ENCODE results near the gene SOX12.
"Not testable (repeated sequence)": the region's sequence is repeated elsewhere in the genome, so short reads cannot be mapped to it uniquely, and the experiment has no call there.

The SOX12 gene

GRCh38 chr20:376750-377149 lies 51.4 kb downstream of the SOX12 start:
- Histone ChIP-seq H2BK12ac (ENCODE audit: low read length in 2 of 2) (no peak overlapping the region), H3K4me1 (ENCODE audit: control insufficient read depth, insufficient read depth, low read depth, low read length) (peaks cover 21% of the 10 kb centered on the region), H3K79me1 (replicated peaks; ENCODE audit: low read length, poor library complexity, severe bottlenecking) (peaks cover 4% of the 10 kb centered on the region), H3K4me3 (ENCODE audit: insufficient read depth in 1 of 2, low read depth in 1 of 2, low read length in 2 of 2) (no peak overlapping the region), H4K91ac (ENCODE audit: low read length) (no peak overlapping the region), H2AFZ (ENCODE audit: low read depth, low read length) (no peak overlapping the region), H4K8ac (ENCODE audit: low read length) (no peak overlapping the region), H2BK15ac (ENCODE audit: low read depth, poor library complexity, severe bottlenecking) (no peak overlapping the region), H3K18ac (ENCODE audit: low read depth in 1 of 2, low read length in 2 of 2) (no peak overlapping the region), H3K14ac (ENCODE audit: low read length in 2 of 2) (no peak overlapping the region), H3K36me3 (ENCODE audit: control insufficient read depth in 1 of 2, insufficient read depth in 2 of 2, low read depth in 1 of 2, low read length in 2 of 2) (no peaks in the 10 kb centered on the region), H3K27me3 (ENCODE audit: control insufficient read depth in 1 of 2, insufficient read depth in 1 of 2, low read length in 2 of 2) (no peaks in the 10 kb centered on the region), H2BK5ac (ENCODE audit: low read depth, low read length, poor library complexity, severe bottlenecking) (no peak overlapping the region), H2BK120ac (ENCODE audit: low read depth, low read length) (no peak overlapping the region), H3K23ac (ENCODE audit: low read length in 2 of 2) (no peak overlapping the region), H3K9ac (ENCODE audit: low read length) (no peak overlapping the region), H3K27ac (ENCODE audit: low read length, poor library complexity, severe bottlenecking) (no peak overlapping the region), H3K4me2 (ENCODE audit: low read length, poor library complexity, severe bottlenecking) (no peak overlapping the region), H3K9me3 (ENCODE audit: control insufficient read depth, low read length) (no peaks in the 10 kb centered on the region), H3K4ac (ENCODE audit: low read depth in 1 of 2, low read length in 2 of 2) (no peak overlapping the region), H2AK5ac (ENCODE audit: low read length, severe bottlenecking) (no peak overlapping the region)
- DNase-seq = no peak
- 44% methylated on average over 2 of the region's 2 CpGs for WGBS

- H4K8ac ChIP-seq (ENCODE audit: low read length); H3K4me3 ChIP-seq (ENCODE audit: insufficient read depth in 1 of 2, low read depth in 1 of 2, low read length in 2 of 2); H3K18ac ChIP-seq (ENCODE audit: low read depth in 1 of 2, low read length in 2 of 2); H2BK5ac ChIP-seq (ENCODE audit: low read depth, low read length, poor library complexity, severe bottlenecking); H2BK12ac ChIP-seq (ENCODE audit: low read length in 2 of 2); H3K79me1 ChIP-seq (replicated peaks; ENCODE audit: low read length, poor library complexity, severe bottlenecking); H2AK5ac ChIP-seq (ENCODE audit: low read length, severe bottlenecking); H3K27ac ChIP-seq (ENCODE audit: low read length, poor library complexity, severe bottlenecking); H3K4me2 ChIP-seq (ENCODE audit: low read length, poor library complexity, severe bottlenecking); H2AFZ ChIP-seq (ENCODE audit: low read depth, low read length); H3K4ac ChIP-seq (ENCODE audit: low read depth in 1 of 2, low read length in 2 of 2); H2BK15ac ChIP-seq (ENCODE audit: low read depth, poor library complexity, severe bottlenecking); DNase-seq; H3K9ac ChIP-seq (ENCODE audit: low read length); H3K27me3 ChIP-seq (ENCODE audit: control insufficient read depth in 1 of 2, insufficient read depth in 1 of 2, low read length in 2 of 2); H3K14ac ChIP-seq (ENCODE audit: low read length in 2 of 2); H3K36me3 ChIP-seq (ENCODE audit: control insufficient read depth in 1 of 2, insufficient read depth in 2 of 2, low read depth in 1 of 2, low read length in 2 of 2); H3K9me3 ChIP-seq (ENCODE audit: control insufficient read depth, low read length); H2BK120ac ChIP-seq (ENCODE audit: low read depth, low read length); H3K23ac ChIP-seq (ENCODE audit: low read length in 2 of 2): not testable (repeated sequence)
- H3K4me1 ChIP-seq (ENCODE audit: control insufficient read depth, insufficient read depth, low read depth, low read length) = peaks cover 20% of the 10 kb centered on the region
- WGBS = 91% methylated on average over 12 of the region's 12 CpGs
- H4K91ac ChIP-seq (ENCODE audit: low read length) = peak overlapping the region; percentile 75
Observed at GRCh38 chr20:377578-377977, 52.2 kb downstream of the SOX12 start.

- 74% methylated on average over 4 of the region's 5 CpGs for WGBS
Observed at GRCh38 chr20:378961-379336, 53.6 kb downstream of the SOX12 start.

More at GRCh38 chr20:378961-379336, 53.6 kb downstream of the SOX12 start:
- H2AFZ ChIP-seq (ENCODE audit: low read depth, low read length) = no peak overlapping the region
- H3K4ac ChIP-seq (ENCODE audit: low read depth in 1 of 2, low read length in 2 of 2) = no peak overlapping the region
- no peak overlapping the region for H4K8ac ChIP-seq (ENCODE audit: low read length)
- no peak overlapping the region for H2BK5ac ChIP-seq (ENCODE audit: low read depth, low read length, poor library complexity, severe bottlenecking)
- H3K4me3 ChIP-seq (ENCODE audit: insufficient read depth in 1 of 2, low read depth in 1 of 2, low read length in 2 of 2) = no peak overlapping the region
- H3K79me1 ChIP-seq (replicated peaks; ENCODE audit: low read length, poor library complexity, severe bottlenecking) = peaks cover 4% of the 10 kb centered on the region
- H3K36me3 ChIP-seq (ENCODE audit: control insufficient read depth in 1 of 2, insufficient read depth in 2 of 2, low read depth in 1 of 2, low read length in 2 of 2) = no peaks in the 10 kb centered on the region
- no peak overlapping the region for H2BK120ac ChIP-seq (ENCODE audit: low read depth, low read length)
- H3K18ac ChIP-seq (ENCODE audit: low read depth in 1 of 2, low read length in 2 of 2) = no peak overlapping the region
- H4K91ac ChIP-seq (ENCODE audit: low read length) = no peak overlapping the region
- no peak overlapping the region for H2BK12ac ChIP-seq (ENCODE audit: low read length in 2 of 2)
- H3K9me3 ChIP-seq (ENCODE audit: control insufficient read depth, low read length) = no peaks in the 10 kb centered on the region
- peaks cover 14% of the 10 kb centered on the region for H3K4me1 ChIP-seq (ENCODE audit: control insufficient read depth, insufficient read depth, low read depth, low read length)
- no peak overlapping the region for H3K27ac ChIP-seq (ENCODE audit: low read length, poor library complexity, severe bottlenecking)
- H3K9ac ChIP-seq (ENCODE audit: low read length) = no peak overlapping the region
- no peak for DNase-seq
- H3K14ac ChIP-seq (ENCODE audit: low read length in 2 of 2) = no peak overlapping the region
- no peak overlapping the region for H3K23ac ChIP-seq (ENCODE audit: low read length in 2 of 2)
- no peak overlapping the region for H2AK5ac ChIP-seq (ENCODE audit: low read length, severe bottlenecking)
- no peak overlapping the region for H3K4me2 ChIP-seq (ENCODE audit: low read length, poor library complexity, severe bottlenecking)
- H3K27me3 ChIP-seq (ENCODE audit: control insufficient read depth in 1 of 2, insufficient read depth in 1 of 2, low read length in 2 of 2) = no peaks in the 10 kb centered on the region
- no peak overlapping the region for H2BK15ac ChIP-seq (ENCODE audit: low read depth, poor library complexity, severe bottlenecking)
